Fibroblast of lung (primary cell): ENCODE measurements around the gene HNRNPLL. TPM values are rescaled to one million over a fixed set of nuclear protein-coding genes. Genes with fewer than 3 reads are reported as not detected.
"Not testable (repeated sequence)": the region's sequence is repeated elsewhere in the genome, so short reads cannot be mapped to it uniquely, and the experiment has no call there.

Experiments used
- DNase-seq, 2 donors: peaks; one replicate each; pipeline versions ENCODE4 v3.0.0 to v3.0.0-alpha.2; 2010; ENCODE audit warnings: low read depth in 2 of 2
- H2AFZ ChIP-seq: 2 replicates; pipeline ENCODE4 v1.5.1; 2012; ENCODE audit warnings: low read length, control low read depth, inconsistent platforms
- H3K27ac ChIP-seq: 2 replicates; pipeline ENCODE4 v1.5.1; 2011; ENCODE audit warnings: low read length, control low read depth; ENCODE audit not compliant: insufficient read depth
- H3K27me3 ChIP-seq: 2 replicates; pipeline ENCODE4 v1.5.1; 2011; ENCODE audit warnings: mild to moderate bottlenecking, low read length; ENCODE audit not compliant: control insufficient read depth, insufficient read depth
- H3K36me3 ChIP-seq: 2 replicates; pipeline ENCODE4 v1.5.1; 2011; ENCODE audit warnings: low read length; ENCODE audit not compliant: control insufficient read depth, insufficient read depth
- H3K4me1 ChIP-seq: 2 replicates; pipeline ENCODE4 v1.5.1; 2011; ENCODE audit warnings: low read length; ENCODE audit not compliant: control insufficient read depth, insufficient read depth; ENCODE audit errors: extremely low read depth
- H3K4me2 ChIP-seq: 2 replicates; pipeline ENCODE4 v1.5.1; 2011; ENCODE audit warnings: low read length, control low read depth; ENCODE audit not compliant: insufficient read depth; ENCODE audit errors: extremely low read depth
- H3K4me3 ChIP-seq, 4 experiments: fragments of 200-600 bp in 1 of 4; sonication (generic) in 1 of 4; replicated peaks in 1 of 4; 2 replicates each; pipeline ENCODE4 v1.5.1; 2011 to 2016; ENCODE audit warnings: low read length in 4 of 4, low read depth in 3 of 4, mild to moderate bottlenecking in 3 of 4, control low read depth in 2 of 4, inconsistent platforms in 1 of 4, mixed read lengths in 1 of 4; ENCODE audit not compliant: insufficient read depth in 1 of 4; ENCODE audit errors: control extremely low read depth in 1 of 4
- H3K79me2 ChIP-seq: 2 replicates; pipeline ENCODE4 v1.5.1; 2012; ENCODE audit warnings: mild to moderate bottlenecking, low read length, inconsistent platforms; ENCODE audit not compliant: control insufficient read depth, insufficient read depth
- H3K9ac ChIP-seq: 2 replicates; pipeline ENCODE4 v1.5.1; 2011; ENCODE audit warnings: mild to moderate bottlenecking, low read length, control low read depth; ENCODE audit not compliant: insufficient read depth
- H3K9me3 ChIP-seq: 2 replicates; pipeline ENCODE4 v1.5.1; 2012; ENCODE audit warnings: low read depth, low read length; ENCODE audit not compliant: control insufficient read depth, insufficient read depth
- H4K20me1 ChIP-seq: 2 replicates; pipeline ENCODE4 v1.5.1; 2011; ENCODE audit warnings: low read length; ENCODE audit not compliant: control insufficient read depth, insufficient read depth; ENCODE audit errors: extremely low read depth
- EZH2 ChIP-seq: IDR thresholded peaks from 2 replicates; pipeline ENCODE4 v1.5.1; 2012; ENCODE audit warnings: low read length, control low read depth, mild to moderate bottlenecking; ENCODE audit errors: missing control alignments
- polyA plus RNA-seq, 2 donors: library from polyadenylated mRNA; depleted of rRNA in 1 of 2; stranded (reverse) in 1 of 2; unstranded in 1 of 2; fragments of >200 nt; gene quantifications; 2 replicates each; pipeline ENCODE4 v1.2.1, GENCODE V29; 2011 to 2012; ENCODE audit warnings: missing spikeins in 1 of 2
- total RNA-seq: library from RNA; depleted of rRNA; stranded (reverse); fragments of >200 nt; gene quantifications from 2 replicates; pipeline ENCODE4 v1.2.1, GENCODE V29; 2014
- TF ChIP-seq, protein P1 (sequence below), 2 donors: IDR thresholded peaks in 1 of 2; conservative IDR thresholded peaks in 1 of 2; 1 replicate in 1 of 2; 2 replicates in 1 of 2; pipeline ENCODE4 v1.5.1; 2011 to 2012; ENCODE audit warnings: low read length in 2 of 2, control low read depth in 1 of 2, inconsistent platforms in 1 of 2, low read depth in 1 of 2, mild to moderate bottlenecking in 1 of 2

HNRNPLL gene
- total and polyA plus RNA-seq, 2 donors (not counting 1 experiment from before 2014, with no cell fraction given), result 36.4 to 51.4 TPM

DNA sequence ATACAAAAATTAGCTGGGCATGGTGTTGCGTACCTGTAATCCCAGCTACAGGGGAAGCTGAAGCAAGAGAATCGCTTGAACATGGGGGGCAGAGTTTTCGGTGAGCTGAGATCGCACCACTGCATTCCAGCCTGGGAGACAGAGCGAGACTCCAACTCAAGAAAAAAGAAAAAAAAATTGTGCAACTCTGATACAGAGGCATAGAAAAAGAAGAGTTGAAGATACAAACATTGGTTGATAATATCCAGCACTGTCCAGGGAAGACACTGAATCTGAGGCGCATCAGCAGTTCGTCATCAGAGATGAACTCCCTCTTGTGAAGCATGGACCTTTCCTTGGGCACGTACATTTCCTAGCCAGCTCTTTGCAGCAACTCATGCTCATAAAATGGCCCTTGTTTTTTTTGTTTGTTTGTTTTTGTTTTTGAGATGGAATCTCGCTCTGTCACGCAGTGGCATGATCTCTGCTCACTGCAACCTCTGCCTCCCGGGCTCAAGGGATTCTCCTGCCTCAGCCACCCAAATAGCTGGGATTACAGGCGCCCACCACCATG lies 46.5 kb upstream of the HNRNPLL start:
- Histone ChIP-seq H3K79me2 (no peaks in the 10 kb centered on the region), H3K4me2 (no peak overlapping the region), H4K20me1 (no peaks in the 10 kb centered on the region), H3K9me3 (no peaks in the 10 kb centered on the region), H2AFZ (no peak overlapping the region), H3K36me3 (no peaks in the 10 kb centered on the region), H3K27ac (no peak overlapping the region), H3K9ac (no peak overlapping the region), H3K4me1 (no peaks in the 10 kb centered on the region), H3K4me3 (no peak overlapping the region), H3K27me3 (peaks cover 8% of the 10 kb centered on the region)
- TF ChIP-seq, protein P1, sequence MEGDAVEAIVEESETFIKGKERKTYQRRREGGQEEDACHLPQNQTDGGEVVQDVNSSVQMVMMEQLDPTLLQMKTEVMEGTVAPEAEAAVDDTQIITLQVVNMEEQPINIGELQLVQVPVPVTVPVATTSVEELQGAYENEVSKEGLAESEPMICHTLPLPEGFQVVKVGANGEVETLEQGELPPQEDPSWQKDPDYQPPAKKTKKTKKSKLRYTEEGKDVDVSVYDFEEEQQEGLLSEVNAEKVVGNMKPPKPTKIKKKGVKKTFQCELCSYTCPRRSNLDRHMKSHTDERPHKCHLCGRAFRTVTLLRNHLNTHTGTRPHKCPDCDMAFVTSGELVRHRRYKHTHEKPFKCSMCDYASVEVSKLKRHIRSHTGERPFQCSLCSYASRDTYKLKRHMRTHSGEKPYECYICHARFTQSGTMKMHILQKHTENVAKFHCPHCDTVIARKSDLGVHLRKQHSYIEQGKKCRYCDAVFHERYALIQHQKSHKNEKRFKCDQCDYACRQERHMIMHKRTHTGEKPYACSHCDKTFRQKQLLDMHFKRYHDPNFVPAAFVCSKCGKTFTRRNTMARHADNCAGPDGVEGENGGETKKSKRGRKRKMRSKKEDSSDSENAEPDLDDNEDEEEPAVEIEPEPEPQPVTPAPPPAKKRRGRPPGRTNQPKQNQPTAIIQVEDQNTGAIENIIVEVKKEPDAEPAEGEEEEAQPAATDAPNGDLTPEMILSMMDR (conservative IDR thresholded peaks at IDR 0.05 in 1 of 2, IDR thresholded peaks at IDR 0.05 in 1 of 2; ENCODE audit: low read depth in 1 of 2, low read length in 2 of 2), result no peak
- no peak for TF ChIP-seq EZH2
- DNase-seq, result no peak

DNA sequence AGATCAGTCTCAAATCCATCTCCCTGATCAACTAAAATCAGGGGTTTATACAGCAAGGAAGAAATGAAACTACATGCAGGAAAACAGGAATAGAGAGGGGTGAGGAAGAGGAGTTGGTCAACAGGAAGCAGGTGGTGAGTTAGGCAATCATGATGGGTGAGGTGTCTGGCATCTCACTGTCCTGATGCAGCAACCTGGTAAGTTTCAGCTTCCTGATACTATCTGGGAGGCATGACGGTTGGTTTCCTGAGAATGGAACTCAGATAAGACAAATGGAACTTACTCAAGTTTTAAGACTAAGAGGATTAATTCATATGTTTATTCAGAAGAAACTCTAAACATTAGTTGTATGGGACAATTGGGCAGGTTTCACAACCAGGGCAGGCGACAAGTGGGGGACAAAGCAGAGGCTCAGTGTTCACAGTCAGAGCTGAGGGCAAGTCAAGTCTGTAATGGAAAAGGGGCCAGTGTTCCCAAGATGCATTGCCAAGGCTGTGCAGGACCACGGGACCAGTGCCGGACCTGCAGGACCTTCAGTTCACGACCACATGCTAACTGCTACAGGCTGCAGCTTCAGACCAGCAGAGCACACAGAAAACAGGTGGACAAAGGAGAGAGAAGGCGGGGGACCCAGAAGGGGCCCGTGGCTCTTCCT lies 45.5 kb upstream of the HNRNPLL start:
- Histone ChIP-seq H3K36me3 (no peaks in the 10 kb centered on the region), H3K27me3 (peaks cover 8% of the 10 kb centered on the region), H3K4me3 (no peak overlapping the region), H3K4me2 (no peak overlapping the region), H3K9me3 (no peaks in the 10 kb centered on the region), H3K9ac (no peak overlapping the region), H3K4me1 (no peaks in the 10 kb centered on the region), H2AFZ (no peak overlapping the region), H3K79me2 (no peaks in the 10 kb centered on the region), H3K27ac (no peak overlapping the region), H4K20me1 (no peaks in the 10 kb centered on the region)
- TF ChIP-seq, protein P1 (conservative IDR thresholded peaks at IDR 0.05 in 1 of 2, IDR thresholded peaks at IDR 0.05 in 1 of 2; ENCODE audit: low read depth in 1 of 2, low read length in 2 of 2), result no peak
- no peak for TF ChIP-seq EZH2
- DNase-seq, result no peak

DNA sequence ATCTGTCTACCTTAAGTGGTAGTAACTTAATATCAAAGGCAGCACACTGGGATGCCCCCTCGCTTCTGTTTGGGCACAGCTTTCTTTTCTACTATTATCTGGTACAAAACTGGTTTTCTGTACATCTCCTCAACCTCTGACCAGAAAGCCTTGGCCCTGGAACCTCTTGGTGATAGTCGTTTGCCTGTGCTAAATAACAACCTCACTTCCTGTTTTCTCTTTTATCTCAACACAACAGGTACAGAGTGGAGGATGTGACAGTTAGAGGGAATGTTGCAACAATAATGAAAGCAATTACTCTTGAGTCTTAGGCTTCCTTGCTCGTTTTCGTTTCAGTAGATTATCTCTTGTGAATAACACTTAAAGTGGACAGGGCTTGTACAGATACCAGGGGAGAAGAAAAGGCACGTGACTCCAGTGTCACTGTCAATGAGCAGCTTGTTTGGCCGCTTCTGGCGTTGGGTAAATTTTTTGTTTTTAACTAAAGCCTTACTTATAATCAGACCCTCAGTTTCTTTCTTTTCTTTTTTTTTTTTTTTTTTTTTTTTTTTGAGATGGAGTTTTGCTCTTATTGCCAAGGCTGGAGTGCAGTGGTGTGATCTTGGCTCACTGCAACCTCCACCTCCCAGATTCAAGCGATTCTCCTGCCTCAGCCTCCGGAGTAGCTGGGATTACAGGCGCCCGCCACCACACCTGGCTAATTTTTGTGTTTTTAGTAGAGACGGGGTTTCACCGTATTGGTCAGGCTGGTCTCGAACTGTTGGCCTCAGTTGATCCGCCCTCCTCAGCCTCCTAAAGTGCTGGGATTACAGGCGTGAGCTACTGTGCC lies 41.2 kb upstream of the HNRNPLL start:
- not testable (repeated sequence) for H3K9ac ChIP-seq, H3K36me3 ChIP-seq, H3K9me3 ChIP-seq, H3K27me3 ChIP-seq, DNase-seq, H3K4me3 ChIP-seq, H3K27ac ChIP-seq, H2AFZ ChIP-seq, H3K79me2 ChIP-seq, H3K4me2 ChIP-seq, H3K4me1 ChIP-seq, H4K20me1 ChIP-seq
